ENCODE results near the gene KIF21B.
"Not testable (repeated sequence)": the region's sequence is repeated elsewhere in the genome, so short reads cannot be mapped to it uniquely, and the experiment has no call there.

Gene KIF21B

GRCh38 chr1:200958597-200958996 lies 64.9 kb downstream of the KIF21B start:
- in situ Hi-C loops (cut with HindIII; ENCODE audit: low sequenced_read_pairs): no loop called here

GRCh38 chr1:200954434-200954833 lies 69.1 kb downstream of the KIF21B start:
- in situ Hi-C loops (cut with HindIII; ENCODE audit: low sequenced_read_pairs): no loop called here

- in situ Hi-C loops (cut with HindIII; ENCODE audit: low sequenced_read_pairs): no loop called here
Measured at GRCh38 chr1:200951016-200951415, 72.5 kb downstream of the KIF21B start.

GRCh38 chr1:200949626-200950025 lies 73.9 kb downstream of the KIF21B start:
- in situ Hi-C loops (cut with HindIII; ENCODE audit: low sequenced_read_pairs): no loop called here

- in situ Hi-C loops (cut with HindIII; ENCODE audit: low sequenced_read_pairs): no loop called here
Measured at GRCh38 chr1:200947059-200947566, 76.4 kb downstream of the KIF21B start.

GRCh38 chr1:200945111-200945510 lies 78.4 kb downstream of the KIF21B start:
- in situ Hi-C loops (cut with HindIII; ENCODE audit: low sequenced_read_pairs): no loop called here

GRCh38 chr1:200938955-200939354 lies 84.6 kb downstream of the KIF21B start:
- in situ Hi-C loops (cut with HindIII; ENCODE audit: low sequenced_read_pairs): no loop called here

- in situ Hi-C loops (cut with HindIII; ENCODE audit: low sequenced_read_pairs): not testable (repeated sequence)
Measured at GRCh38 chr1:200935286-200935962, 88.1 kb downstream of the KIF21B start.

- in situ Hi-C loops (cut with HindIII; ENCODE audit: low sequenced_read_pairs): no loop called here
Measured at GRCh38 chr1:200934676-200935245, 88.8 kb downstream of the KIF21B start.

- in situ Hi-C loops (cut with HindIII; ENCODE audit: low sequenced_read_pairs): no loop called here
Measured at GRCh38 chr1:200931776-200932175, 91.7 kb downstream of the KIF21B start.

- in situ Hi-C loops (cut with HindIII; ENCODE audit: low sequenced_read_pairs): not testable (repeated sequence)
Measured at GRCh38 chr1:200930285-200930684, 93.2 kb downstream of the KIF21B start.

GRCh38 chr1:200929530-200930278 lies 93.8 kb downstream of the KIF21B start:
- in situ Hi-C loops (cut with HindIII; ENCODE audit: low sequenced_read_pairs): no loop called here

GRCh38 chr1:200925831-200926230 lies 97.7 kb downstream of the KIF21B start:
- in situ Hi-C loops (cut with HindIII; ENCODE audit: low sequenced_read_pairs): no loop called here

- in situ Hi-C loops (cut with HindIII; ENCODE audit: low sequenced_read_pairs): loop anchor here (5.0 kb wide), 1 partner anchor 46 kb away; no protein-coding TSS in a partner anchor
Measured at GRCh38 chr1:200923601-200924000, 99.9 kb downstream of the KIF21B start.

- in situ Hi-C loops (cut with HindIII; ENCODE audit: low sequenced_read_pairs): loop anchor here (5.0 kb wide), 1 partner anchor 45 kb away; no protein-coding TSS in a partner anchor
Measured at GRCh38 chr1:200922406-200922805, 101.1 kb downstream of the KIF21B start.

- in situ Hi-C loops (cut with HindIII; ENCODE audit: low sequenced_read_pairs): loop anchor here (5.0 kb wide), 1 partner anchor 44 kb away; no protein-coding TSS in a partner anchor
Measured at GRCh38 chr1:200921571-200922110, 101.9 kb downstream of the KIF21B start.

Data from endothelial cell of hepatic sinusoid (primary cell).